Common myeloid progenitor, CD34-positive (primary cell): ENCODE measurements around the gene SPACA5B.
"Not testable (repeated sequence)": the region's sequence is repeated elsewhere in the genome, so short reads cannot be mapped to it uniquely, and the experiment has no call there.

Source experiments
- CTCF ChIA-PET: fragments of 350-600 bp; sonication (Branson Sonifier 250); formaldehyde crosslinking; loops from one replicate; lab custom pipeline; 2021; ENCODE audit warnings: antibody characterized with exemption; lab: Charles Lee
- POLR2A ChIA-PET: fragments of 350-600 bp; sonication (Branson Sonifier 250); formaldehyde crosslinking; loops from one replicate; lab custom pipeline; 2021; ENCODE audit warnings: antibody characterized with exemption; lab: Charles Lee
- DNase-seq, 3 donors: peaks; one replicate each; pipeline versions ENCODE4 v3.0.0 to v3.0.0-alpha.2; 2013
- H3K27ac ChIP-seq, 2 experiments: 1 replicate in 1 of 2; 2 replicates in 1 of 2; pipeline ENCODE4 v1.7.0; 2013; ENCODE audit warnings: inconsistent platforms in 2 of 2, low read length in 2 of 2, mild to moderate bottlenecking in 2 of 2, low read depth in 1 of 2, moderate library complexity in 1 of 2; ENCODE audit not compliant: severe bottlenecking in 2 of 2, insufficient read depth in 1 of 2, poor library complexity in 1 of 2
- H3K27me3 ChIP-seq, 5 experiments: replicated peaks in 2 of 5; 1 replicate in 3 of 5; 2 replicates in 2 of 5; pipeline versions ENCODE4 v1.6.1 to v1.7.0; 2013; ENCODE audit warnings: low read length in 4 of 5, mild to moderate bottlenecking in 2 of 5, moderate library complexity in 2 of 5, inconsistent platforms in 1 of 5; ENCODE audit not compliant: insufficient read depth in 5 of 5, control insufficient read depth in 4 of 5
- H3K36me3 ChIP-seq, 4 experiments: 1 replicate in 2 of 4; 2 replicates in 2 of 4; pipeline versions ENCODE4 v1.6.1 to v1.7.0; 2013; ENCODE audit warnings: low read length in 3 of 4, control low read depth in 1 of 4, mild to moderate bottlenecking in 1 of 4; ENCODE audit not compliant: control insufficient read depth in 4 of 4, insufficient read depth in 4 of 4
- H3K4me1 ChIP-seq, 4 experiments: 1 replicate in 3 of 4; 2 replicates in 1 of 4; pipeline versions ENCODE4 v1.6.1 to v1.7.1; 2013; ENCODE audit warnings: low read length in 3 of 4, mild to moderate bottlenecking in 3 of 4, control low read depth in 1 of 4, inconsistent platforms in 1 of 4, moderate library complexity in 1 of 4; ENCODE audit not compliant: control insufficient read depth in 4 of 4, insufficient read depth in 4 of 4; ENCODE audit errors: control extremely low read depth in 1 of 4
- H3K4me3 ChIP-seq, 7 experiments: 1 replicate in 4 of 7; 2 replicates in 3 of 7; pipeline versions ENCODE4 v1.5.1 to v1.7.0; 2013; ENCODE audit warnings: mild to moderate bottlenecking in 7 of 7, low read length in 6 of 7, moderate library complexity in 6 of 7, inconsistent platforms in 2 of 7, low read depth in 2 of 7, control low read depth in 1 of 7; ENCODE audit not compliant: insufficient read depth in 4 of 7, control insufficient read depth in 1 of 7; ENCODE audit errors: extremely low read depth in 1 of 7
- H3K9me3 ChIP-seq, 5 experiments: 1 replicate in 4 of 5; 2 replicates in 1 of 5; pipeline versions ENCODE4 v1.6.1 to v1.7.1; 2013; ENCODE audit warnings: low read length in 4 of 5, mild to moderate bottlenecking in 2 of 5, inconsistent platforms in 1 of 5, low read depth in 1 of 5, moderate library complexity in 1 of 5; ENCODE audit not compliant: control insufficient read depth in 4 of 5, insufficient read depth in 2 of 5; ENCODE audit errors: control extremely low read depth in 1 of 5
- WGBS: methylation state at CpG from one replicate; pipeline ENCODE4 v1.1.5; 2013; ENCODE audit not compliant: insufficient coverage; 5-methylcytosine and 5-hydroxymethylcytosine counted together

Gene SPACA5B

GRCh38 chrX:48181882-48182281, 51.5 kb downstream of the SPACA5B start:
- DNase-seq, CTCF ChIA-PET, H3K4me3 ChIP-seq, H3K27me3 ChIP-seq, H3K4me1 ChIP-seq, H3K9me3 ChIP-seq, H3K27ac ChIP-seq, H3K36me3 ChIP-seq, POLR2A ChIA-PET: not testable (repeated sequence)
- 50% methylated on average over 1 of the region's 5 CpGs for WGBS
